Progenitor cell of endocrine pancreas (in vitro differentiated cells): ENCODE measurements around the gene C4orf17. TPM values are rescaled to one million over a fixed set of nuclear protein-coding genes. Genes with fewer than 3 reads are reported as not detected.

Source experiments
- DNase-seq: peaks from one replicate; pipeline ENCODE4 v3.0.0; 2021; ENCODE audit warnings: low spot score; ENCODE audit not compliant: unreplicated experiment
- H3K27ac Mint-ChIP-seq: 2 replicates; pipeline ENCODE4 v1.8.0; 2021; ENCODE audit warnings: mild to moderate bottlenecking, moderate library complexity, mixed read lengths
- H3K27me3 Mint-ChIP-seq: 2 replicates; pipeline ENCODE4 v1.8.0; 2021; ENCODE audit warnings: mixed read lengths
- H3K36me3 Mint-ChIP-seq: 2 replicates; pipeline ENCODE4 v1.8.0; 2022; ENCODE audit warnings: mixed read lengths; ENCODE audit not compliant: insufficient read depth
- H3K4me1 Mint-ChIP-seq: 2 replicates; pipeline ENCODE4 v1.8.0; 2021; ENCODE audit warnings: low read depth, mixed read lengths
- H3K4me3 Mint-ChIP-seq: 2 replicates; pipeline ENCODE4 v1.8.0; 2021; ENCODE audit warnings: low read depth, mild to moderate bottlenecking, moderate library complexity, mixed read lengths
- H3K9me3 Mint-ChIP-seq: 2 replicates; pipeline ENCODE4 v1.8.0; 2021; ENCODE audit warnings: low read depth, mixed read lengths
- total RNA-seq: library from RNA; stranded (reverse); gene quantifications from 2 replicates; pipeline ENCODE4 v1.2.1, GENCODE V29; 2021
- TF ChIP-seq, protein P1 (sequence below): fragments of 200-600 bp; sonication (generic); IDR thresholded peaks from one replicate; pipeline ENCODE4 v1.5.0; 2021; ENCODE audit warnings: antibody characterized with exemption, mild to moderate bottlenecking; ENCODE audit not compliant: unreplicated experiment

The C4orf17 gene
- total RNA-seq, 1 donor from 2014 or later: not detected

GRCh38 chr4:99468889-99469288, 41.9 kb upstream of the C4orf17 start:
- H3K4me3 Mint-ChIP-seq: no peak overlapping the region
- no peak overlapping the region for H3K27ac Mint-ChIP-seq
- TF ChIP-seq, protein P1, sequence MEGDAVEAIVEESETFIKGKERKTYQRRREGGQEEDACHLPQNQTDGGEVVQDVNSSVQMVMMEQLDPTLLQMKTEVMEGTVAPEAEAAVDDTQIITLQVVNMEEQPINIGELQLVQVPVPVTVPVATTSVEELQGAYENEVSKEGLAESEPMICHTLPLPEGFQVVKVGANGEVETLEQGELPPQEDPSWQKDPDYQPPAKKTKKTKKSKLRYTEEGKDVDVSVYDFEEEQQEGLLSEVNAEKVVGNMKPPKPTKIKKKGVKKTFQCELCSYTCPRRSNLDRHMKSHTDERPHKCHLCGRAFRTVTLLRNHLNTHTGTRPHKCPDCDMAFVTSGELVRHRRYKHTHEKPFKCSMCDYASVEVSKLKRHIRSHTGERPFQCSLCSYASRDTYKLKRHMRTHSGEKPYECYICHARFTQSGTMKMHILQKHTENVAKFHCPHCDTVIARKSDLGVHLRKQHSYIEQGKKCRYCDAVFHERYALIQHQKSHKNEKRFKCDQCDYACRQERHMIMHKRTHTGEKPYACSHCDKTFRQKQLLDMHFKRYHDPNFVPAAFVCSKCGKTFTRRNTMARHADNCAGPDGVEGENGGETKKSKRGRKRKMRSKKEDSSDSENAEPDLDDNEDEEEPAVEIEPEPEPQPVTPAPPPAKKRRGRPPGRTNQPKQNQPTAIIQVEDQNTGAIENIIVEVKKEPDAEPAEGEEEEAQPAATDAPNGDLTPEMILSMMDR: no peak
- H3K27me3 Mint-ChIP-seq: no peaks in the 10 kb centered on the region
- no peaks in the 10 kb centered on the region for H3K36me3 Mint-ChIP-seq
- DNase-seq: no peak
- H3K9me3 Mint-ChIP-seq: no peaks in the 10 kb centered on the region
- peaks cover 4% of the 10 kb centered on the region for H3K4me1 Mint-ChIP-seq

GRCh38 chr4:99471349-99471748, 39.5 kb upstream of the C4orf17 start:
- Mint-ChIP-seq H3K27ac (no peak overlapping the region), H3K27me3 (no peaks in the 10 kb centered on the region), H3K36me3 (no peaks in the 10 kb centered on the region), H3K9me3 (no peaks in the 10 kb centered on the region), H3K4me1 (peaks cover 4% of the 10 kb centered on the region), H3K4me3 (no peak overlapping the region)
- no peak for DNase-seq
- TF ChIP-seq, protein P1: no peak

- Mint-ChIP-seq H3K9me3 (no peaks in the 10 kb centered on the region), H3K4me1 (peaks cover 4% of the 10 kb centered on the region), H3K27me3 (no peaks in the 10 kb centered on the region), H3K36me3 (no peaks in the 10 kb centered on the region), H3K27ac (no peak overlapping the region), H3K4me3 (no peak overlapping the region)
- DNase-seq: no peak
- TF ChIP-seq, protein P1: no peak
These were observed 38.9 kb upstream of the C4orf17 start for GRCh38 chr4:99471896-99472295.

DNA sequence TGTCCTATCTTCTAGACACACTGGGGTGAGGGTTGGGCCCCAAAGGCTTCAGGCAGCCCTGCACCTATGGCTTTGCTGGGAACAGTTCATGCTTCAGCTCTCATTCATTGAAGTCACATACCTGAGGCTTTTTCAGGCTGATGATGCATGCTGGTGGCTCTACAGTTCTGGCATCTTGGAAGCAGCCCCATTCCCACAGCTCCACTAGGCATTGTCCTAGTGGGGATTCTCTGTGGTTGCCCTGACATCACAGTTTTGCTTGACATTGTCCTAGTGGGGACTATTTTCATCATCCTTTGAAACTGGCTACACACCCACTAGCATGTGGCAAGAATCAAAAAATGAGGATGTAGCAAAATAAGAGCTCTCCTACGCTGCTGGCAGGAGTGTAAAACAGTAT, 37.7 kb upstream of the C4orf17 start:
- Mint-ChIP-seq H3K27me3 (no peaks in the 10 kb centered on the region), H3K27ac (no peak overlapping the region), H3K9me3 (no peaks in the 10 kb centered on the region), H3K36me3 (no peaks in the 10 kb centered on the region), H3K4me1 (peaks cover 2% of the 10 kb centered on the region), H3K4me3 (no peak overlapping the region)
- TF ChIP-seq, protein P1: no peak
- no peak for DNase-seq

DNA sequence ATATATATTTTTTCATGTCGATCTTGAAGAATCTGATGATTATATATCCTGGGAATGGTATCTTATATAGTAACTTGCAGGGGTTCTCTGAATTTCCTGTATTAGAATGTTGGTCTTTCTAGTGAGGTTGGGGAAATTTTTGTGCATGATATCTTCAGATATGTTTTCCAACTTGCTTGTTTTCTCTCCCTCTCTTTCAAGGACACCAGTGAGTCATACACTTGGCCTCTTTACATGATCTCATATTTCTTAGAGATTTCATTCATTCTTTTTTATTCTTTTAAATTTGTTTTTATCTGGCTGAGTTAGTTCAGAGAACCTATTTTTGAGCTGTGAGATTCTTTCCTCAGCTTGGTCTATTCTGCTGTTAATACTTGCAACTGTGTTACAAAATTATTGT, 27.2 kb upstream of the C4orf17 start:
- TF ChIP-seq, protein P1: no peak
- Mint-ChIP-seq H3K27me3 (no peaks in the 10 kb centered on the region), H3K4me1 (peaks cover 2% of the 10 kb centered on the region), H3K36me3 (peaks cover 4% of the 10 kb centered on the region), H3K4me3 (no peak overlapping the region), H3K27ac (no peak overlapping the region), H3K9me3 (peaks cover 38% of the 10 kb centered on the region)
- DNase-seq: no peak
